ENCODE data around the gene DMRT1.

Gene DMRT1

GRCh38 chr9:1014225-1014624 lies 172.7 kb downstream of the DMRT1 start:
- DNase-seq (ENCODE audit: low read depth): no peak
- H3K4me3 ChIP-seq (ENCODE audit: low read depth, low read length): no peak overlapping the region
- no peak for TF ChIP-seq POLR2A (IDR thresholded peaks at IDR 0.05; ENCODE audit: extremely low read depth, insufficient read length)

- no peak for DNase-seq (ENCODE audit: low read depth)
- TF ChIP-seq MYC (IDR thresholded peaks at IDR 0.05; ENCODE audit: low read depth, low read length) (no peak), MAX (IDR thresholded peaks at IDR 0.05; ENCODE audit: low read depth, low read length) (no peak), CTCF (IDR thresholded peaks at IDR 0.05; ENCODE audit: low read depth, low read length) (no peak), POLR2A (IDR thresholded peaks at IDR 0.05; ENCODE audit: extremely low read depth, insufficient read length) (no peak)
Measured at GRCh38 chr9:1014640-1015039, 173.1 kb downstream of the DMRT1 start.

GRCh38 chr9:1018121-1018520 lies 176.6 kb downstream of the DMRT1 start:
- no peak overlapping the region for H3K4me3 ChIP-seq (ENCODE audit: low read depth, low read length)
- TF ChIP-seq MAX (IDR thresholded peaks at IDR 0.05; ENCODE audit: low read depth, low read length) (peak; percentile 98), MYC (IDR thresholded peaks at IDR 0.05; ENCODE audit: low read depth, low read length) (no peak; the same call in 1 of the 2 replicates), POLR2A (IDR thresholded peaks at IDR 0.05; ENCODE audit: extremely low read depth, insufficient read length) (no peak), CTCF (IDR thresholded peaks at IDR 0.05; ENCODE audit: low read depth, low read length) (peak; percentile 92)
- peak; percentile 85 for DNase-seq (ENCODE audit: low read depth)

More at GRCh38 chr9:1014640-1015039, 173.1 kb downstream of the DMRT1 start:
- no peak overlapping the region for H3K4me3 ChIP-seq (ENCODE audit: low read depth, low read length)
